Cardiac fibroblast (primary cell): ENCODE measurements around the gene ZBTB20.
A peak's percentile ranks its signal among the peaks of the same experiment; 100 is the strongest.

Experiments used
- DNase-seq, 2 donors: peaks; one replicate each; pipeline versions ENCODE4 v3.0.0 to v3.0.0-alpha.2; 2010; ENCODE audit warnings: low read depth in 2 of 2
- H3K4me3 ChIP-seq, 2 donors: replicated peaks in 1 of 2; 1 replicate in 1 of 2; 2 replicates in 1 of 2; pipeline ENCODE4 v1.5.1; 2011; ENCODE audit warnings: low read depth in 2 of 2, low read length in 2 of 2, mild to moderate bottlenecking in 2 of 2, moderate library complexity in 1 of 2
- TF ChIP-seq, protein P1 (sequence below): IDR thresholded peaks from one replicate; pipeline ENCODE4 v1.5.1; 2011; ENCODE audit warnings: low read depth, mild to moderate bottlenecking, low read length, inconsistent platforms

Gene ZBTB20

DNA sequence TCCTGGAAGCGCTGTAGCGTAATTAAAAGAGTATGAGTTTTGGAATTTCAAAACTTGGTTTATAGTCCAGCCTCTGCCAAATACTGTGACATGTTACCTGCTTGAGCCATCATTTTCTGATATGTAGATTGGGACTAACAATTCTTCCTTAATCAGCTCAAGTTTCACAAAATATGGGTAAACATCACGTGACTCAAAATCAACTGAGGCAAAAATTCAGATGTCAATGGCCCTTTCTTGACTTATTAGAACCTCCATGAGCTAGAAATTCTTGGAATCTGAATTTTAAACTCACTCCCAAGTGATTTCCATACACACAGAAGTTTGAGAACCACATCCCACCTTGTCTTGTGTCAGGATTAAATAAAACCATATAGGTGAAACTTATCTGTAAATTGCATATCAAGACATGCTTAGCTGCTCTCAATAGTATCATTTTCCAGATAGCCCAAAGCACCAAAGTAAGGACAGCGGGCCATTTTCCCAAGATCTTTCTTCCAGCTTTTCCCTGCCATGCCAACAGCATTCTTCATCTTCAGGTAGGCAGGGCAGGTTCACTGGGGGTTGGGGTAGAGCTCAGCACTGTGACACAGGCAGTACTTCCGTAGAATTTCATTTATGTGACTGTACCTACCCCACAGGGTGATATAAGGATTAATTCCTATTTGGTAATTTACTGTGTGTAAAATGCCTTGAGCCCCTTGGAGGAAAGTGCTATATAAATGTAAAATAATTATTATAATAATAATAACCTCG lies 474.2 kb downstream of the ZBTB20 start:
- DNase-seq, result no peak
- TF ChIP-seq, protein P1, sequence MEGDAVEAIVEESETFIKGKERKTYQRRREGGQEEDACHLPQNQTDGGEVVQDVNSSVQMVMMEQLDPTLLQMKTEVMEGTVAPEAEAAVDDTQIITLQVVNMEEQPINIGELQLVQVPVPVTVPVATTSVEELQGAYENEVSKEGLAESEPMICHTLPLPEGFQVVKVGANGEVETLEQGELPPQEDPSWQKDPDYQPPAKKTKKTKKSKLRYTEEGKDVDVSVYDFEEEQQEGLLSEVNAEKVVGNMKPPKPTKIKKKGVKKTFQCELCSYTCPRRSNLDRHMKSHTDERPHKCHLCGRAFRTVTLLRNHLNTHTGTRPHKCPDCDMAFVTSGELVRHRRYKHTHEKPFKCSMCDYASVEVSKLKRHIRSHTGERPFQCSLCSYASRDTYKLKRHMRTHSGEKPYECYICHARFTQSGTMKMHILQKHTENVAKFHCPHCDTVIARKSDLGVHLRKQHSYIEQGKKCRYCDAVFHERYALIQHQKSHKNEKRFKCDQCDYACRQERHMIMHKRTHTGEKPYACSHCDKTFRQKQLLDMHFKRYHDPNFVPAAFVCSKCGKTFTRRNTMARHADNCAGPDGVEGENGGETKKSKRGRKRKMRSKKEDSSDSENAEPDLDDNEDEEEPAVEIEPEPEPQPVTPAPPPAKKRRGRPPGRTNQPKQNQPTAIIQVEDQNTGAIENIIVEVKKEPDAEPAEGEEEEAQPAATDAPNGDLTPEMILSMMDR, result no peak
- no peak overlapping the region for H3K4me3 ChIP-seq

- no peak for DNase-seq
- no peak overlapping the region for H3K4me3 ChIP-seq
- TF ChIP-seq, protein P1, result no peak
Observed at GRCh38 chr3:114671741-114672510, 475.2 kb downstream of the ZBTB20 start.

DNA sequence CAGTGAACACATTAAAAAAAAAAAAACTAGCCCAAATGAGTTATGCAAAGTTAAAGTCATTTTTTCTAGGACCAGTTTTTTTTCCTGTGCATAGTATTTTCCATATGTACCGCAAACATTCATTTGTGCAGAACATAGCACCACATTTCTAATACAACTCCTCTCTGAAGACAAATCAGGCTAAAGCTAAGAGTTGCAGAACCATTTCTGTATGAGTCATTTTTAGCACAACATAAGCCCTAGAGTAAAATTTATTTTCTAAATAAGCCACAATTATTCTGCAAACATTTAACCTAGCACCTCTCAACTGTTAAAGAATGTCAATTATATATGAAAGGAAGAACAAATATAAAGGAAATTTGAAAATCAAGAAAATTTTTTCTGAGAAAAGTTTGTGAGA lies 477.5 kb downstream of the ZBTB20 start:
- DNase-seq, result peak in 1 of 2 donors; percentile 35
- TF ChIP-seq, protein P1, result no peak
- no peak overlapping the region for H3K4me3 ChIP-seq

GRCh38 chr3:114668099-114668498 lies 479.0 kb downstream of the ZBTB20 start:
- TF ChIP-seq, protein P1, result no peak
- DNase-seq, result no peak
- no peak overlapping the region for H3K4me3 ChIP-seq

- H3K4me3 ChIP-seq, result no peak overlapping the region
- TF ChIP-seq, protein P1, result no peak
- DNase-seq, result peak in 1 of 2 donors; percentile 33
Observed at GRCh38 chr3:114666623-114667022, 480.5 kb downstream of the ZBTB20 start.

- TF ChIP-seq, protein P1, result no peak
- DNase-seq, result no peak
- H3K4me3 ChIP-seq, result no peak overlapping the region
Observed at GRCh38 chr3:114664006-114664405, 483.1 kb downstream of the ZBTB20 start.
